Endodermal cell (in vitro differentiated cells): ENCODE data around the gene SLC66A2. TPM values are rescaled to one million over a fixed set of nuclear protein-coding genes. Genes with fewer than 3 reads are reported as not detected.

ENCODE experiments used
- DNase-seq: peaks from one replicate; pipeline ENCODE4 v3.0.0-alpha.2; 2017
- H3K27ac ChIP-seq: 2 replicates; pipeline ENCODE4 v1.5.1; 2013; ENCODE audit warnings: mild to moderate bottlenecking, low read depth, low read length, moderate library complexity
- H3K27me3 ChIP-seq: 2 replicates; pipeline ENCODE4 v1.6.1; 2013; ENCODE audit warnings: mild to moderate bottlenecking, low read length, moderate library complexity; ENCODE audit not compliant: insufficient read depth, control insufficient read depth, poor library complexity, severe bottlenecking
- H3K36me3 ChIP-seq: 2 replicates; pipeline ENCODE4 v1.7.0; 2013; ENCODE audit warnings: mild to moderate bottlenecking, low read length, moderate library complexity; ENCODE audit not compliant: control insufficient read depth, insufficient read depth
- H3K4me1 ChIP-seq: one replicate; pipeline ENCODE4 v1.7.0; 2013; ENCODE audit warnings: low read length; ENCODE audit not compliant: control insufficient read depth, insufficient read depth
- H3K4me3 ChIP-seq: 2 replicates; pipeline ENCODE4 v1.5.1; 2013; ENCODE audit warnings: mild to moderate bottlenecking, low read length, moderate library complexity
- H3K9ac ChIP-seq: 2 replicates; pipeline ENCODE4 v1.6.1; 2013; ENCODE audit warnings: mild to moderate bottlenecking, low read length, moderate library complexity; ENCODE audit not compliant: poor library complexity, severe bottlenecking; ENCODE audit errors: extremely low read depth
- H3K9me3 ChIP-seq: 2 replicates; pipeline ENCODE4 v1.6.1; 2013; ENCODE audit warnings: mild to moderate bottlenecking, low read length, moderate library complexity; ENCODE audit not compliant: control insufficient read depth
- H3K27ac Mint-ChIP-seq: 2 replicates; pipeline ENCODE4 v1.8.0; 2020; ENCODE audit warnings: mixed read lengths
- H3K27me3 Mint-ChIP-seq: 2 replicates; pipeline ENCODE4 v1.8.0; 2021; ENCODE audit warnings: mild to moderate bottlenecking, mixed read lengths; ENCODE audit not compliant: insufficient read depth
- H3K36me3 Mint-ChIP-seq: 2 replicates; pipeline ENCODE4 v1.8.0; 2020; ENCODE audit warnings: low read depth, mixed read lengths
- H3K4me1 Mint-ChIP-seq: 2 replicates; pipeline ENCODE4 v1.8.0; 2020; ENCODE audit warnings: mixed read lengths
- H3K4me3 Mint-ChIP-seq: 2 replicates; pipeline ENCODE4 v1.8.0; 2020; ENCODE audit warnings: mild to moderate bottlenecking, moderate library complexity, mixed read lengths
- H3K9me3 Mint-ChIP-seq: 2 replicates; pipeline ENCODE4 v1.8.0; 2020; ENCODE audit warnings: mild to moderate bottlenecking, mixed read lengths
- WGBS, 2 experiments: methylation state at CpG; one replicate each; pipeline versions ENCODE4 v1.1.5 to v1.1.7; 2013; ENCODE audit warnings: missing lambda C conversion rate in 2 of 2, mixed read lengths in 1 of 2; ENCODE audit not compliant: insufficient coverage in 1 of 2, insufficient read length in 1 of 2; 5-methylcytosine and 5-hydroxymethylcytosine counted together
- total RNA-seq, 2 donors: library from RNA; stranded (reverse); fragmentation: NEBNext Ultra II Directional in 1 of 2; extraction: Animal tissue kit (Norgen Biotek cat#: 25700) in 1 of 2; gene quantifications; 2 replicates in 1 of 2; 3 replicates in 1 of 2; pipeline ENCODE4 v1.2.1, GENCODE V29; 2021
- TF ChIP-seq, protein P1 (sequence below): fragments of 200-600 bp; sonication (generic); conservative IDR thresholded peaks from 2 replicates; pipeline ENCODE4 v1.5.0; 2021; ENCODE audit warnings: antibody characterized with exemption, mild to moderate bottlenecking

SLC66A2 gene
- total RNA-seq, 2 donors from 2014 or later: 30.3 to 32.4 TPM

GRCh38 chr18:79911344-79912270 is 39.8 kb downstream of the SLC66A2 start:
- H3K4me3 Mint-ChIP-seq: no peak overlapping the region

DNA sequence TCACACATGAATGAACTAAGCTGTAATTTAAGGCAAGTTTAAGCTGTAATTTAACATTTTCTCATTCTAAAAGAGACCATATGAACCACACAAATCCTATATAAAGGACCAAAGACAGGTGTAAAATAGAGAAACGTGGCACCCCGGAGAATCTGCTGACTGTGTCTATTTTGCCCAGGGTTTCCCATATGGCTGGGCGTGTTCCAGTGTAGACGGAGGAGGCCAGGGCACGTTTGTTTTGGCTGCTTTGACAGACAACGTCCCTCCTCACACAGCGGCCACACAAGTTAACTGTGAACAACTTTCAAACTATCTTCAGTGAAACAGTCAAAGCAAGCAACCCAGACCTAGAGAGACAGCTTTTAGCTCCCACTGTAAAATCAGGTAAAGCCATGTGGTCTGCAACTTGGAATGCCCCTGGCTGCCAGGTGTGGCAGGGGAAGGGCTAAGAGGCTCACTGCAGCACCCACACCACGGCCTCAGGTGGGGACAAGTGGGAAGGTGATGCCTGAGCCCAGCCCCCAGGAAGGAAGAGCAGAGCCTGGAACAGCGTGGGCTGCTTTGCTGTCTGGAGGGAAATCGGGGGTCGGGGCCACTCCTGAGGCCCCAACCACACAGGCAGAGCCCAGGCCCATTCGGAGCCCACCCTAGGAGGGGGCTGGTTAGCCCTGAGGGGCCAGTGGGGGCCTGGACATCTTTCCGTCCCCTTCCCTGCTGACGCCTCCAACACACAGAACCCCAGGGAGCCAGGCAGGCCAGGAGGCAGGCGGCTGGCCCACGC is 40.7 kb downstream of the SLC66A2 start:
- no peaks in the 10 kb centered on the region for H3K9me3 Mint-ChIP-seq
- H3K4me1 Mint-ChIP-seq: peaks cover 5% of the 10 kb centered on the region
- H3K36me3 Mint-ChIP-seq: peaks cover 38% of the 10 kb centered on the region
- Histone ChIP-seq H3K9ac (no peak overlapping the region), H3K36me3 (peaks cover 12% of the 10 kb centered on the region), H3K27ac (no peak overlapping the region), H3K4me3 (no peak overlapping the region), H3K9me3 (no peaks in the 10 kb centered on the region), H3K4me1 (no peaks in the 10 kb centered on the region), H3K27me3 (no peaks in the 10 kb centered on the region)
- 85 to 91% methylated on average over 8 to 16 of the region's 16 CpGs for WGBS, 2 experiments
- TF ChIP-seq, protein P1, sequence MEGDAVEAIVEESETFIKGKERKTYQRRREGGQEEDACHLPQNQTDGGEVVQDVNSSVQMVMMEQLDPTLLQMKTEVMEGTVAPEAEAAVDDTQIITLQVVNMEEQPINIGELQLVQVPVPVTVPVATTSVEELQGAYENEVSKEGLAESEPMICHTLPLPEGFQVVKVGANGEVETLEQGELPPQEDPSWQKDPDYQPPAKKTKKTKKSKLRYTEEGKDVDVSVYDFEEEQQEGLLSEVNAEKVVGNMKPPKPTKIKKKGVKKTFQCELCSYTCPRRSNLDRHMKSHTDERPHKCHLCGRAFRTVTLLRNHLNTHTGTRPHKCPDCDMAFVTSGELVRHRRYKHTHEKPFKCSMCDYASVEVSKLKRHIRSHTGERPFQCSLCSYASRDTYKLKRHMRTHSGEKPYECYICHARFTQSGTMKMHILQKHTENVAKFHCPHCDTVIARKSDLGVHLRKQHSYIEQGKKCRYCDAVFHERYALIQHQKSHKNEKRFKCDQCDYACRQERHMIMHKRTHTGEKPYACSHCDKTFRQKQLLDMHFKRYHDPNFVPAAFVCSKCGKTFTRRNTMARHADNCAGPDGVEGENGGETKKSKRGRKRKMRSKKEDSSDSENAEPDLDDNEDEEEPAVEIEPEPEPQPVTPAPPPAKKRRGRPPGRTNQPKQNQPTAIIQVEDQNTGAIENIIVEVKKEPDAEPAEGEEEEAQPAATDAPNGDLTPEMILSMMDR: no peak
- no peak overlapping the region for H3K27ac Mint-ChIP-seq
- H3K27me3 Mint-ChIP-seq: no peaks in the 10 kb centered on the region
- no peak for DNase-seq
- H3K4me3 Mint-ChIP-seq: no peak overlapping the region

More at GRCh38 chr18:79911344-79912270, 39.8 kb downstream of the SLC66A2 start:
- H3K27me3 ChIP-seq: no peaks in the 10 kb centered on the region
- WGBS, 2 experiments: 62 to 73% methylated on average over 20 to 25 of the region's 29 CpGs
- H3K9ac ChIP-seq: no peak overlapping the region
- Mint-ChIP-seq H3K27me3 (no peaks in the 10 kb centered on the region), H3K4me1 (peaks cover 5% of the 10 kb centered on the region), H3K27ac (no peak overlapping the region), H3K9me3 (no peaks in the 10 kb centered on the region), H3K36me3 (peaks cover 44% of the 10 kb centered on the region)
- TF ChIP-seq, protein P1: no peak
- no peaks in the 10 kb centered on the region for H3K4me1 ChIP-seq
- H3K27ac ChIP-seq: no peak overlapping the region
- H3K9me3 ChIP-seq: no peaks in the 10 kb centered on the region
- no peak overlapping the region for H3K4me3 ChIP-seq
- peaks cover 20% of the 10 kb centered on the region for H3K36me3 ChIP-seq
- DNase-seq: peak; percentile 60

DNA sequence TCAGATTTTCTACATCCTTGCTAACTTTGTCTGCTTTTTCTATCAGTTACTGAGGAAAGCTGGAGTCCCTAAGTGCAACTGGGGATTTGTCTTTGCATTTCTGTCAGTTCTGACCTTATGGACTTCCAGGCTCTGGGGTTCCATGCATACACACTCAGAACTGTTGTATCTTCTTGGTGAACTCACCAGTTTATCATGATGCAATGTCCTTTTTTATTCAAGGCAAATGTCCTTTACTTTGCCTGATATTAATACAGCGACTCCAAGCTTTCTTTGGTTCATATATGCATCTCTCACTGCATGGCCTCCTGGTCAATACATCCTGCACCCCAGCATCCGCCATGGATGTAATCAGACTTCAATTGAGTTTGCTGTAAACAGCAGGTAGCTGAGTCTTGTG is 44.7 kb downstream of the SLC66A2 start:
- Histone ChIP-seq H3K27me3 (no peaks in the 10 kb centered on the region), H3K9ac (no peak overlapping the region), H3K27ac (no peak overlapping the region), H3K36me3 (peaks cover 19% of the 10 kb centered on the region), H3K4me3 (no peak overlapping the region), H3K4me1 (no peaks in the 10 kb centered on the region), H3K9me3 (no peaks in the 10 kb centered on the region)
- Mint-ChIP-seq H3K27me3 (no peaks in the 10 kb centered on the region), H3K9me3 (peaks cover 2% of the 10 kb centered on the region), H3K4me1 (no peaks in the 10 kb centered on the region), H3K36me3 (peaks cover 29% of the 10 kb centered on the region), H3K4me3 (no peak overlapping the region), H3K27ac (no peak overlapping the region)
- no peak for DNase-seq
- TF ChIP-seq, protein P1: no peak
- WGBS, 2 experiments: 80 to 92% methylated on average over 1 to 2 of the region's 2 CpGs
